HG02885 (cell line): ENCODE data around the gene TMEM131L.
"Not testable (repeated sequence)": the region's sequence is repeated elsewhere in the genome, so short reads cannot be mapped to it uniquely, and the experiment has no call there.

Experiments
- ATAC-seq: cut with Tn5 transposase; IDR thresholded peaks from one replicate; pipeline ENCODE4 v1.9.1; 2021; ENCODE audit warnings: mild to moderate bottlenecking; ENCODE audit not compliant: unreplicated experiment, poor library complexity

The TMEM131L gene

GRCh38 chr4:153638999-153639398 is 172.8 kb downstream of the TMEM131L start:
- ATAC-seq, result no peak

- ATAC-seq, result no peak
Observed at GRCh38 chr4:153639833-153640802, 174.0 kb downstream of the TMEM131L start.

GRCh38 chr4:153641532-153641931 is 175.4 kb downstream of the TMEM131L start:
- no peak for ATAC-seq

DNA sequence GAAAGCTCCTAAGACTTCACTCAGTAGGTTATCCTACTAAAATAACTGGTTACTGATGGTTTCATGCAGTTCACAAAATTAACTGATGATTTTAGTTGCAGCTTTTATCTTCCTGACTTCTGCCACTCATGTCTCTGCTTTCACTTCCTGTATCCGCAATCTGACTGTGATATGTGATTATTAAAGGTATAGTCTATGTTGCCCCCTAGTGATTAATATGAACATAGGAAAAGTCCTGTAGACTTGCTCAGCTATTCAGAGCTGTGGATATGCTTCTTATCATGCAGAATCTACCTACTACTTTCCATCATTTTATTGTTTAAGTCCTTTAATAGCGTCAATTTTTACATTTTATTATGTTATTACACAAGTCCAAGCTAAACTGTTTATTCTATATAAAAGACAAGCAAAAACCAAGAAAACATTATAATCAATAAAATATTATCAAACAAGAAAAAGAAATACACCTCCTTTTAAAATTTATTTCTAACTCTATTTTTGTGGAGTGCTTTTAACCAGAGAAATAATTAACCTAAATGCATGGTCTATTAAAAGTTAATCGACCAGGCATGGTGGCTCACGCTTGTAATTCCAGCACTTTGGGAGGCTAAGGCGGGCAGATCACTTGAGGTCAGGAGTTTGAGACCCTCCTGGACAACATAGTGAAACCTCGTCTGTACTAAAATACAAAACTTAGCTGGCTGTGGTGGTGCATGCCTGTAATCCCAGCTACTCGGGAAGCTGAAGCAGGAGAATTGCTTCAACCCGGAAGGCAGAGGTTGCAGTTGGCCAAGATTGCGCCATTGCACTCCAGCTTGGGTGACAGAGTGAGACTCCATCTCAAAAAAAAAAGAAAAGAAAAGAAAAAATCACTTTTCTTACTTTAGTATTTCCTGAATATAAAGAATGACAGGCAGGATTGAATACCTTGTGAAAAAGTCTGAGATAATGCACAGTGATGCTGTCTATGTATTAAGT is 177.5 kb downstream of the TMEM131L start:
- peak; percentile 88 for ATAC-seq

DNA sequence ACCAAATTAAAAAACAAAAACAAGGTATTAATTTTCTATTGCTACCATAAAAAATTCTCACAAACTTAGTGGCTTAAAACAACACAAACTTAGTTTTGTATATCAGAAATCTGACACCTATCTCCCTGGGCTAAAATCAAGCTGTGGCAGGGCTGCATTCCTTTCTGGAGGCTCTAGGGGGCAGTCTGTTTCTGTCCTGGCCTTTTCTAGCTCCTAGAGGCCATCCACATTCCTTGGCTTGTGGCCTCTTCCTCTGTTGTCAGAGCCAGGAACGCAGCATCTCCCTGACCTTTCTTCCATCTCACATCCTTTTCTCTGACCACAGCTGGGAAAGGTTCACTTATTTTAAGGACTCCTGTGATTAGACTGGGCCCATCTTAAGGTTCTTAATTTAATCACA is 179.0 kb downstream of the TMEM131L start:
- no peak for ATAC-seq

DNA sequence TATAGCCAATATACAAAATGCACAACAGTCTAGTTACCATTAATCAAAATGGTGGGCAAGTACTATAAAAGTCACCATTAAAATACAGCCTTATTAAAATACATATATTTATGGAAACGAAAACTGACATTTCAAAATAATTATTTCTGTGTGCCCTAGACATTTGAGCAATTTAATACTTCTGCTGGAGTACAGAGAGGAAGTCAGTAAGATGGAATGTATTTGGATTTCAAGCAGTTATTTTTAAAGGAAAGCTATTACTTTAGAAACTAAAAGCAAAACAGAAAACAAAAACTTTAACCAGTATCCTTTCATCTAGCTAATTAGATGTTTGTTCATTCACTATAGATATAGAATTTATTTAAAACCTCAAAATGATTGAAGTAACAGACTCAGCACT is 180.1 kb downstream of the TMEM131L start:
- ATAC-seq, result no peak

- ATAC-seq, result no peak
Observed at GRCh38 chr4:153646978-153647377, 180.8 kb downstream of the TMEM131L start.

GRCh38 chr4:153647975-153648374 is 181.8 kb downstream of the TMEM131L start:
- ATAC-seq, result no peak

GRCh38 chr4:153649572-153649991 is 183.4 kb downstream of the TMEM131L start:
- peak; percentile 51 for ATAC-seq

- ATAC-seq, result no peak
Observed at GRCh38 chr4:153651116-153651515, 185.0 kb downstream of the TMEM131L start.

GRCh38 chr4:153651587-153651986 is 185.4 kb downstream of the TMEM131L start:
- no peak for ATAC-seq

DNA sequence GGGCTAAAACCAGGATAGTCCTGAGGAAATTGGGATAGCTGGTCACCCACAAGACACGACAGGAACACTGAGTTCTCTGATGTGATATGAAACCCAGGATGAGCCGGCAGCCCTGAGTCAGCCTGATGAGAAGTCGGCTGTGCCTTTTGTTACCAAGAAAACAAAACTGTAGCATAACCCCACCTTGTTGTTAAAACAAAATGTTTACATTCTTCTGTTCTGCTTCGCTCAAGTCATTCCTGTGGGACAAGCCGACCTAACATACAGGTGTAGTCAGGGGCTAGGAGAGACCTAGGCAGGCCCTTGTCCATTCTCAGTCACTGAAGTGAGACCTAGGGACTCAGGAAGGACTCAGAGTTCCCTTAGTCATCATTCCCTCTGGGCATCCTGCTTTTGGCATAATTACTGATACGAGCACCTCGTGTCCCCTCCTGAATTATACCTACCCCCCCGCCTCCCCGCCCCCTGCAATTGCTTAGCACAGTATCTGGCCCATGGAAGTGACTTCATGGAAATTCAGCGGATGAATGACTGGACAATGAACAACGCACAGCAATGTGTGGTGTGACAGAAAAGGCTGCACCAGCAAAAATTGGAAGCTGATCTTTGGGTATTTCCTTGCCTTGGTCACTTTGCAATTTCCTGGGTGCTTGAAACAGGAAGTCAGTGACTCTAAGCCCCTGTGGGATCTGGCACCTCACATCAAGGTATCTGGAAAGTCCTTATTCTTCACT is 186.1 kb downstream of the TMEM131L start:
- ATAC-seq, result no peak

GRCh38 chr4:153655002-153655541 is 188.9 kb downstream of the TMEM131L start:
- no peak for ATAC-seq

DNA sequence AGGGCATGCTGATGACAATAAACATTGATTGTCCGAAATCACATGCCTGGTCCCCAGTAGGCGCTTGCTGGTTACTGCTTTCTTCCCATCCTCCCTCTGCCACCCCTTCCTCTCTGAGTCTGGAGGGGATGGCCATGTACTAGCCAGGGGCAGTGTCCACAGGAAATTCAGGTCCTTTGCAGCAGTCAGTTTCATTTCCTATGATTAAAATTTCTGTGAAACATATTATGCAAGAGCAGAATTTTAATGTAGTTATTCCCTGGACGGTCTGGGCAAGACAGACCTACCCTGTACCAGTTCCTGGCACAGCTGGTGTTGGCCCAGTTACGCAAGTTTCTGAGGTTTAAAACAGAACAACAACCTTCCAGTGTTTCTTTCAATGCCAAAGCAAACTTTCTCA is 189.8 kb downstream of the TMEM131L start:
- ATAC-seq, result no peak

DNA sequence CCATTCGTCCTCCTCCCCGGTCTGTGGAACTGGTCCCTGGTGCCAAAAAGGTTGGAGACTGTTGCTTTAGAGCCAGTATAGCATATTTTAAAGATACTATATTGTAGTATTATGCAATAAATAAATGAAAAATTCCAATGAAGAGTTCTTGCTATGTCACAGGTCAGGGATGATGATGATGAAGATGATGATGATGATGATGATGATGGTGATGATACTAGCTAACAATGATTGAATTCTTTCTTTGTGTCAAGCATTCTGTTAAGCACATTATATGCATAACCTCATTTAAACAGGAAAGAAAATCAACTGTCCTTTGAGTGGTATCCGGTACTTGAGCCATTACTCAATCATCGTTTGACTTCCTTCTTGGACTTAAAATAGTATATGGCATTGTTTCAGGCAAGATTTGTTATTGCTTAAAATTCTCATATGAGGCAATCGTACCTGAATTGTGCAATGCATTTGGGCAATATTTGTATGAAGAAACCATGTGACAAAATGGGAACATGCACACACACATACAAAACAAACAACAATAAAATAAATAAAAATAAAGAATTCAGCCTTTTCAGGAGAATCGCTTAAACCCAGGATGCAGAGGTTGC is 195.2 kb downstream of the TMEM131L start:
- ATAC-seq, result no peak

DNA sequence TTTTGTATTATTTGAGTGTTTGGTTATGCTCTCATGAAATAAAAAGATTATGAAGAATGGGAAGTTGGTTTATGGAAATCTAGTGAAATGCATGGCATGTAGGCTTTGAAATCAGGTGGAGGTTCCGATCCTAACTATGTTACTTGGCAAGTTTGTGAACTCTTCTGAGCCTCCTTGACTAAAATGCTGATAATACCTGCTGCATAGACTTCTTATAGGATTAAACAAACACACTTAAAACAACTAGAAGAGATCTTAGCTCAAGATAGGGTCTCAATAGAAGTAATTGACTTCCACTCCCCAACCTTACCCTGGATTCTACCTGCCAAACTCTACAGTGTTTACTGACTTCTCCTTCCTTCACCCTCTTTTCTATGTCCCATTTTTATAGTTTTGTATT is 195.7 kb downstream of the TMEM131L start:
- no peak for ATAC-seq

- no peak for ATAC-seq
Observed at GRCh38 chr4:153663667-153664066, 197.5 kb downstream of the TMEM131L start.

DNA sequence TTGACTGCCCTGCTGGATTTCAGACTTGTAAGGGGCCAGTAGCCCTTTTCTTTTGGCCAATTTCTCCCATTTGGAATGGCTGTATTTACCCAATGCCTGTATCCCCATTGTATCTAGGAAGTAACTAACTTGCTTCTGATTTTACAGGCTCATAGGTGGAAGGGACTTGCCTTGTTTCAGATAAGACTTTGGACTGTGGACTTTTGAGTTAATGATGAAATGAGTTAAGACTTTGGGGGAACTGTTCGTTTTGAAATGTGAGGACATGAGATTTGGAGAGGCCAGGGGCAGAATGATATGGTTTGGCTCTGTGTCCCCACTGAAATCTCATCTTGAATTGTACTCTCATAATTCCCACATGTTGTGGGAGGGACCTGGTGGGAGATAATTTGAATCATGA is 200.3 kb downstream of the TMEM131L start:
- not testable (repeated sequence) for ATAC-seq

- ATAC-seq, result no peak
Observed at GRCh38 chr4:153668647-153669046, 202.5 kb downstream of the TMEM131L start.
